ENCODE measurements around the gene TUBB1. TPM values are rescaled to one million over a fixed set of nuclear protein-coding genes. Genes with fewer than 3 reads are reported as not detected.

Gene TUBB1
- total RNA-seq, 4 donors from 2014 or later = 0.19 to 0.56 (median 0.36) TPM

DNA sequence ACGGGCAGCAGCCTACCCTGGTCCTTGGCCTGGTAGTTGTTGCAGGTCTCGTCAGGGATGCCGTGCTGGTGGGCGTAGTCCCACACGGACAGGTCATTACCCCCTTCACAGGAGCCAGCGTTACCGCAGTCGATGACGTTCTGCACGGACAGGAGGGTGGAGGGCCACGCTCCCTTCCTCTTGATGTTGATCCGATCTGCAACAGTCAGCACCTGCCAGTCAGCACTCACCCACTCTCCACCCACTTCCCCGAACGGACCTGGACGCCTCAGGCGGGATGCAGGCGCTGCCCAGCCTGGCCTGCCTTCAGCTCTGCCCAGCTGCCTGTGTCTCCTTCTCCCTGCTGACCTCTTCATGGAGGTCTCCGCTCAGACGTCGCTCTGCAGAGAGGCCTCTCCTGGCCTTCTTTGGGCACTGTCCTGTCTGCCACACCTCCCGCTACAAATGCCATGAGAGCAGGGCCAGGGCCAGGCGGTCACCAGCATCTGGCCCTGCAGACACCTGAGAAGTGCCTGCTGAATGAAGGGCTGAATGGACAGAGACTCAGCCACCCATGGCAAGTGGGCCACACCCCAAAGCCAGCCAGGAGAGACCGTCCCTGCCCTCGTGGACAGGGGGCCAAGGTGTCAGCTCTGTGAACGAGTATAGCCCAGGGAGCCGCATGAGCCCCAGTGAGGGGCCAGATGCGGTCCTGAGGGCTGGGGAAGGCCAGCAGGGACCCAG, 17.6 kb upstream of the TUBB1 start:
- no peak for ATAC-seq (ENCODE audit: low FRiP score)
- no peak for DNase-seq (ENCODE audit: low spot score)
- TF ChIP-seq CTCF (IDR thresholded peaks at IDR 0.05) = no peak

DNA sequence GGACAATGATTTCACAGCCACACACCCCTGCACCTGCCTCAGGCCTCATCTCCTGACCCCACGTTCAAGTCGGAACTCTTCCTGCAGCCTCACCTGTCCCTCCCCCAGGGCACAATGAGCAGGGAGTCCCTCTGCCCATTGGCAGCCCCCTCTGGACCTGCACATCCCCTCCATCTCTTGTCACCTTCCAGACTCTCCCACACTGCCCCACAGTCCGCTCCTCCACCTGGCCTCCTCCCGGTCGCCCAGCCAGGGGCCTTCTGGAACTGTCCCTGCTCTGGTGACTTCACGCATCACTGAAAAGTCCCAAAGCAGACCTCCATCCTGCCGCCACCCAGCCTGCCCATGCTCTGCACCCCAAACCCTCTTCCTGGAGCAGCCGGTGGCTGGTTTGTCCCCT, 16.8 kb upstream of the TUBB1 start:
- no peak for TF ChIP-seq CTCF (IDR thresholded peaks at IDR 0.05)
- no peak for ATAC-seq (ENCODE audit: low FRiP score)
- DNase-seq (ENCODE audit: low spot score) = no peak

DNA sequence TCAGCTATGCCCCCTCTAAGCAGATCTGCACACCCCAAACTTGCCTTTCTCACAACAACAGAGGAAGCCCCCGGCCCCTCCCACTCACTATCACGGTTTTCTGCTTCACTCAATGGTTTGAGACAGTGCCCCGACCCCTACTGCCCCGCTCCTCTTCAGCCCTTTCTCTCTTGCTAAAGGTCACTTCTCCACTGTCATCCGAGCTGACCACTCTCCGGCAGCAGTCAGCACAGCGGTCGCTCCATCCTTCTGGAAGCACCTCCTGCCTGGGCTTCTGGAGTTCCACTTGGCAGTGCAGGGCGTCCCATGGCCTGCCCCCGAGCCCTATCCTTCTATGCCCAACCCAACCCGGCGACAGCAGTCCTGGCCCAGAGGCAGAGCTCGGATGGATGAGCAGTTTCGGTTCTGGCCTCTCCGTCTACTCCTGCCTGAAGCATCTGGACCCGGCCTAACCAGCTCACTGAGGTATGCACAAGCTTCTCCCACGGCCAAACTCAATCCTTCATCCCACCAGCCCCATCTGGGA, 16.3 kb upstream of the TUBB1 start:
- DNase-seq (ENCODE audit: low spot score) (no peak), ATAC-seq (ENCODE audit: low FRiP score) (no peak)
- no peak for TF ChIP-seq CTCF (IDR thresholded peaks at IDR 0.05)

DNA sequence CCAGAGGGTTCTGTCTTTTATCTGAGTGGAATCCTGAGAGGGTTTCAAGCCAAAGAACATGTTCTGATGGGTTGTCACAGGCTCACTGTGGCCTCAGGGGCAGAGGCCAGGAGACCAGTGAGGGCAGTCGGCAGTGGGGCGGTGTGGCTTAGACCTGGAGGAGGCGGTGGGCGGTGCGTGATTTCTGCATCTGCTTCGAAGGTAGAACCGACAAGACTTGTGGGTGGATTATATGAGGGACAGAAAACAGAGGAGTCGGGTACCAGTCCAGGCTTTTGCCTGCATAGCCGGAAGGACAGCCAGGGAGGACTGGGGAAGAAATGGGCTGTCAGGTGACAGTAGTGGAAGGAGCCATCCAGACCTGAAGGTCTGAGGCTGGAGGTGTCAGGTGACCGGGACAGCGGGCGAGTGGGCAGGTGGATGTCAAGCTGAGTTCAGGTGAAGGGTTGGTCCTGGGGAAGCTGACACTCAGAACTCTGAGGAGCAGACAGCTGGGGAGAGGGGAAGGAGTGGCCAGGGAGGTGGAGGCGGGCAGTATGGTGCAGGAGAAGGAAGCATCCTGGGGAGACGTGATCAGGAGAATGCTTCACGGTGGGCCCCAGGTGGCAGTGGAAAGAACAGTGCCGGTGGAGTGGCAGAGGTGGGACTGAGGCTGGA, 15.3 kb upstream of the TUBB1 start:
- ATAC-seq (ENCODE audit: low FRiP score) = no peak
- TF ChIP-seq CTCF (IDR thresholded peaks at IDR 0.05) = no peak
- DNase-seq (ENCODE audit: low spot score) = no peak

GRCh38 chr20:59004493-59004762, 14.8 kb upstream of the TUBB1 start:
- DNase-seq (ENCODE audit: low spot score) (no peak), ATAC-seq (ENCODE audit: low FRiP score) (no peak)
- no peak for TF ChIP-seq CTCF (IDR thresholded peaks at IDR 0.05)

DNA sequence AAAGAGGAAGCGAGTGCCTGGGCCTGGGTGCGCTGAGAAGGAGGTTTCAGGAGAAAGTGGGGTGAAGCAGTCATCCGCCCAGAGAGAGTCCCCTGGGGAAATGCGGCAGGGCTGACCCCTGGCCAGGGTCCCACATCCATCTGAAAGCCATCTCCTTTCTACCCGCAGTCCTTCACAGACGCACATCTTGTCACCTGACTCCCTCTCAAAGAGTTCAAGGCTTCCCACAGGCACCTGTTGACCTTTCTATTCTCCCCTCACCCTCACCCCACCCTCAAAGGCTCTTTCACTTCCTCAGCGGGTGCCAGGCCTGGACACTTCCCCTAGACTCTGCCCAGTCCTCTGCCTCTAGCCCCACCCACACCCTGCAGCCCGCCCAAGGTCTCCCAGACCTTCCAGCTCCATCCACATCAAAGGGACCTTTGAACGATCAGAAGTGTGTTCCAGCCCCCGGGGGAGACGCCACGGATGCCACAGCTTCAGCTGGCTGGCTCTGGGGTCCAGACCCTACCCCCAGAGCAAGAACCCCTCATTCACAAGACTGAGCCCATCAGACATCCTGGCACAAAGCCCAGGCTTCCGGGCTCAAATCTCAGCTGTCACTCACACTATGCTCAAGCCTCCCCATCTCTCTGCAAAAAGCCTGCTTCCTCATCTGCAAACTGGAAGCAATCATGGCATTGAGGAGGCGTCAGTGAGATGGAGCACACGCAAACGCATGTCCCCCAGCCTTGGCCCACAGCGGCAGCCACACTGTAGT, 14.3 kb upstream of the TUBB1 start:
- no peak for TF ChIP-seq CTCF (IDR thresholded peaks at IDR 0.05)
- no peak for ATAC-seq (ENCODE audit: low FRiP score)
- DNase-seq (ENCODE audit: low spot score) = no peak

All from omental fat pad (tissue), 4 donors.